ENCODE results near the gene VIPR2. TPM values are rescaled to one million over a fixed set of nuclear protein-coding genes. Genes with fewer than 3 reads are reported as not detected.

Gene VIPR2
- total and polyA plus RNA-seq, 7 experiments from 2014 or later: 0.27 to 1.3 (median 0.98) TPM; not detected in 4

DNA sequence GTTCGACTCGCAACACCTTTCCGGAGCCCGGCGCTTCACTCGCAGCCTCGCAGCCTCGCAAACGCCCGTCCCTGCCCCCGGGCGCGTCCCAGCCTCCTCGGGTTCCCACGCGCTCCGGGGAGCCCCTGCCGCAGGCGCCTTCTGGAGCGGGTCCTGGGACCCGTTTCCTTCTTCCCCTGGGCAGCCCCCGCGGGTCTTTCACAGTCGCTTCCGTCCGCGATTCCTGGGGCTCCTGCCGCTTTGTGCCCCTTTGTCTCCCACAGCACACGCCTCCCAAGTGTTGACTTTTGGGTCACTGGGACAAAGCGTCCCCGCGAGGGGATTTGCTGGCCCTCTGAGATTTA lies 147.6 kb downstream of the VIPR2 start:
- peaks cover 0 to 12% (median 8%) of the 10 kb centered on the region in 11 donors for H3K9me3 Mint-ChIP-seq
- DNase-seq (no peak), ATAC-seq (no peak)
- no peaks in the 10 kb centered on the region for H3K36me3 Mint-ChIP-seq
- CTCF ChIA-PET: interaction anchor here (0.6 kb wide), 1 partner anchor 302 kb away, joined by 4 read pairs; no protein-coding TSS in a partner anchor
- H3K4me3 Mint-ChIP-seq: peak overlapping the region in 2 of 10 donors; percentile 29 to 38
- no peaks in the 10 kb centered on the region for H3K36me3 ChIP-seq (ENCODE audit: control insufficient read depth in 2 of 3, insufficient read depth in 3 of 3, low read length in 3 of 3)
- H3K9me3 ChIP-seq (ENCODE audit: control insufficient read depth in 2 of 3, low read length in 3 of 3): no peaks in the 10 kb centered on the region
- no peaks in the 10 kb centered on the region for H3K27me3 ChIP-seq (ENCODE audit: control insufficient read depth in 2 of 2, insufficient read depth in 2 of 2, low read length in 2 of 2)
- no peaks in the 10 kb centered on the region for H3K4me1 ChIP-seq (ENCODE audit: control insufficient read depth in 2 of 2, insufficient read depth in 2 of 2, low read length in 2 of 2)
- H3K27ac ChIP-seq (ENCODE audit: low read depth, low read length): no peak overlapping the region
- POLR2A ChIA-PET: no interaction called here
- H3K27ac Mint-ChIP-seq: no peak overlapping the region
- H3K4me1 Mint-ChIP-seq: peaks cover 0 to 15% (median 10%) of the 10 kb centered on the region in 7 donors
- intact Hi-C loops (cut with micrococcal nuclease): no loop called here
- H3K27me3 Mint-ChIP-seq: peaks cover 20 to 46% (median 30%) of the 10 kb centered on the region in 5 donors
- no peak overlapping the region for H3K4me3 ChIP-seq (ENCODE audit: low read length)

DNA sequence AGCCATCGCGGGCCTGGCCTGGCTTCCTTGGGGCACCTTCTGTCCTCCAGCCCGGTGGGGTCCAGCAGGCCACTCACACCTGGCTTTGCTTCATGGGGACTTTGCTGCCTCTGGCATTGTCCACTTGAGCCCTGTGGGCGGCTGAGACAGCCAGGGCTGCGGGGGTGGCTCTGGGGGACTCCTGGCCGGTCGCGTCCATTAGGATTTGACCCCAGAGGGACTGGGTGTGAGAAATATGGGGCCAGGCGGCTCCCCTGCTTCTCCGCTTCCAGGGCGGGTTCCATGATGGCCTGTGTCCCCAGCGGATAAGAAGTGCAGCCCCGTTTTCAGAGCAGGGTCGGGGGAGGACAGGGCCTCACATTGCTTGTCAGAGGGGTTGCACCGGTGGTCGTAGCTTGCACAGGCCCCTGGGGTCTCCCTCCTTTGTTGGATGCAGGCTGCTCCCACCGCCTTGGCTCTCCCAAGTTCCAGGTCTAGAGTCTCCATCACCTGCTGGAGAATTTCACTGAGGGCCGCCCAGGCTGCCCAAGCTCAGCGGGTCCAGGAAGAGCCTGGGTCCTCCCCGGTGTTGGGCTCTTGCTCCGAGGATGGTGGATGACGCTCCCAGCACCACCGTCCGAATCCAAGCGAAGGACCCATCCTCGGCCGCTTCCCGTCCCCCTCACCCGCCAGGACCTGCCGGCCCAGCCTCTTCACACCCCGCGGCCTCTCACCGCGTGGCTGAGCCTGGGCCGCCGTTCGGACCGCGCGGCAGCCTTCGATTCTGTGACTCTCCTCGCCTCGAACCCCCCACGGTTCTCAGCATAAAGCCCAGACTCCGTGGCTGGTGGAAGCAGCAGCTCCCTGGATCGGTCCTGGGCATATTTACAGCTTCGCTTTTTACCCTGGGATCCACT lies 148.2 kb downstream of the VIPR2 start:
- intact Hi-C loops (cut with micrococcal nuclease): no loop called here
- Mint-ChIP-seq H3K36me3 (no peaks in the 10 kb centered on the region), H3K27me3 (peaks cover 25 to 49% (median 34%) of the 10 kb centered on the region in 5 donors), H3K4me1 (peaks cover 0 to 21% (median 16%) of the 10 kb centered on the region in 7 donors), H3K27ac (no peak overlapping the region), H3K4me3 (no peak overlapping the region), H3K9me3 (peaks cover 0 to 12% (median 8%) of the 10 kb centered on the region in 11 donors)
- Histone ChIP-seq H3K4me3 (ENCODE audit: low read length) (no peak overlapping the region), H3K9me3 (ENCODE audit: control insufficient read depth in 2 of 3, low read length in 3 of 3) (no peaks in the 10 kb centered on the region), H3K27me3 (ENCODE audit: control insufficient read depth in 2 of 2, insufficient read depth in 2 of 2, low read length in 2 of 2) (no peaks in the 10 kb centered on the region), H3K36me3 (ENCODE audit: control insufficient read depth in 2 of 3, insufficient read depth in 3 of 3, low read length in 3 of 3) (no peaks in the 10 kb centered on the region), H3K27ac (ENCODE audit: low read depth, low read length) (no peak overlapping the region), H3K4me1 (ENCODE audit: control insufficient read depth in 2 of 2, insufficient read depth in 2 of 2, low read length in 2 of 2) (no peaks in the 10 kb centered on the region)
- ChIA-PET POLR2A (no interaction called here), CTCF (no interaction called here)
- no peak for DNase-seq
- ATAC-seq: no peak

GRCh38 chr7:158995514-158995913 lies 149.2 kb downstream of the VIPR2 start:
- intact Hi-C loops (cut with micrococcal nuclease): no loop called here
- H3K27me3 Mint-ChIP-seq: peaks cover 32 to 51% (median 40%) of the 10 kb centered on the region in 5 donors
- CTCF ChIA-PET: no interaction called here
- ATAC-seq (no peak), DNase-seq (no peak)
- POLR2A ChIA-PET: no interaction called here
- H3K4me3 Mint-ChIP-seq: no peak overlapping the region
- H3K27ac Mint-ChIP-seq: peak overlapping the region in 1 of 9 donors; percentile 43
- Histone ChIP-seq H3K36me3 (ENCODE audit: control insufficient read depth in 2 of 3, insufficient read depth in 3 of 3, low read length in 3 of 3) (no peaks in the 10 kb centered on the region), H3K9me3 (ENCODE audit: control insufficient read depth in 2 of 3, low read length in 3 of 3) (no peaks in the 10 kb centered on the region), H3K27me3 (ENCODE audit: control insufficient read depth in 2 of 2, insufficient read depth in 2 of 2, low read length in 2 of 2) (no peaks in the 10 kb centered on the region), H3K4me3 (ENCODE audit: low read length) (no peak overlapping the region), H3K27ac (ENCODE audit: low read depth, low read length) (no peak overlapping the region), H3K4me1 (ENCODE audit: control insufficient read depth in 2 of 2, insufficient read depth in 2 of 2, low read length in 2 of 2) (no peaks in the 10 kb centered on the region)
- peaks cover 0 to 12% (median 8%) of the 10 kb centered on the region in 11 donors for H3K9me3 Mint-ChIP-seq
- peaks cover 0 to 25% (median 19%) of the 10 kb centered on the region in 7 donors for H3K4me1 Mint-ChIP-seq
- H3K36me3 Mint-ChIP-seq: no peaks in the 10 kb centered on the region

DNA sequence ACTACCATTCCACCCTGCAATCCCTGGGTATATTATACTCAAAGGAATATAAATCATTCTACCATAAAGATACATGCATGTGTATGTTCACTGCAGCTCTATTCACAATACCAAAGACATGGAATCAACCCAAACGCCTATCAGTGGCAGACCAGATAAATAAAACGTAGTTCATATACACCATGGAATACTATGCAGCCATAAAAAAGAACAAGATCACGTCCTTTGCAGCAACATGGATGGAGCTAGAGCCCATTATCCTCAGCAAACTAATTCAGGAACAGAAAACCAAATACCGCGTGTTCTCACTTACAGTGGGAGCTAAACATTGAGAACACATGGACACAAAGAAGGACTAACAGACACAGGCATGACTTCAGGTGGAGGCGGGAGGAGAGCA lies 150.0 kb downstream of the VIPR2 start:
- Mint-ChIP-seq H3K27me3 (peaks cover 37 to 47% (median 45%) of the 10 kb centered on the region in 5 donors), H3K9me3 (peaks cover 1 to 12% (median 8%) of the 10 kb centered on the region in 11 donors), H3K4me3 (no peak overlapping the region), H3K27ac (peak overlapping the region in 1 of 9 donors; percentile 2), H3K4me1 (peaks cover 0 to 29% (median 19%) of the 10 kb centered on the region in 7 donors), H3K36me3 (no peaks in the 10 kb centered on the region)
- H3K36me3 ChIP-seq (ENCODE audit: control insufficient read depth in 2 of 3, insufficient read depth in 3 of 3, low read length in 3 of 3): no peaks in the 10 kb centered on the region
- intact Hi-C loops (cut with micrococcal nuclease): no loop called here
- DNase-seq (no peak), ATAC-seq (no peak)
- POLR2A ChIA-PET: no interaction called here
- H3K27ac ChIP-seq (ENCODE audit: low read depth, low read length): no peak overlapping the region
- no peak overlapping the region for H3K4me3 ChIP-seq (ENCODE audit: low read length)
- CTCF ChIA-PET: no interaction called here
- no peaks in the 10 kb centered on the region for H3K27me3 ChIP-seq (ENCODE audit: control insufficient read depth in 2 of 2, insufficient read depth in 2 of 2, low read length in 2 of 2)
- no peaks in the 10 kb centered on the region for H3K9me3 ChIP-seq (ENCODE audit: control insufficient read depth in 2 of 3, low read length in 3 of 3)
- no peaks in the 10 kb centered on the region for H3K4me1 ChIP-seq (ENCODE audit: control insufficient read depth in 2 of 2, insufficient read depth in 2 of 2, low read length in 2 of 2)

GRCh38 chr7:158993591-158993990 lies 151.1 kb downstream of the VIPR2 start:
- no peaks in the 10 kb centered on the region for H3K27me3 ChIP-seq (ENCODE audit: control insufficient read depth in 2 of 2, insufficient read depth in 2 of 2, low read length in 2 of 2)
- Mint-ChIP-seq H3K27me3 (peaks cover 33 to 42% (median 40%) of the 10 kb centered on the region in 5 donors), H3K27ac (no peak overlapping the region), H3K36me3 (no peaks in the 10 kb centered on the region), H3K4me1 (peaks cover 0 to 29% (median 19%) of the 10 kb centered on the region in 7 donors), H3K4me3 (peak overlapping the region in 2 of 10 donors; percentile 65 to 68), H3K9me3 (peaks cover 1 to 12% (median 8%) of the 10 kb centered on the region in 11 donors)
- no peak overlapping the region for H3K4me3 ChIP-seq (ENCODE audit: low read length)
- ChIA-PET POLR2A (no interaction called here), CTCF (no interaction called here)
- H3K4me1 ChIP-seq (ENCODE audit: control insufficient read depth in 2 of 2, insufficient read depth in 2 of 2, low read length in 2 of 2): no peaks in the 10 kb centered on the region
- no peaks in the 10 kb centered on the region for H3K9me3 ChIP-seq (ENCODE audit: control insufficient read depth in 2 of 3, low read length in 3 of 3)
- intact Hi-C loops (cut with micrococcal nuclease): no loop called here
- no peak overlapping the region for H3K27ac ChIP-seq (ENCODE audit: low read depth, low read length)
- H3K36me3 ChIP-seq (ENCODE audit: control insufficient read depth in 2 of 3, insufficient read depth in 3 of 3, low read length in 3 of 3): no peaks in the 10 kb centered on the region
- ATAC-seq (no peak), DNase-seq (no peak)

GRCh38 chr7:158992759-158993158 lies 151.9 kb downstream of the VIPR2 start:
- H3K27ac Mint-ChIP-seq: peak overlapping the region in 6 of 9 donors; percentile 7 to 78 (median 66)

More at GRCh38 chr7:158992759-158993158, 151.9 kb downstream of the VIPR2 start:
- no peak for DNase-seq
- peaks cover 33 to 42% (median 40%) of the 10 kb centered on the region in 5 donors for H3K27me3 Mint-ChIP-seq
- Histone ChIP-seq H3K4me3 (ENCODE audit: low read length) (no peak overlapping the region), H3K4me1 (ENCODE audit: control insufficient read depth in 2 of 2, insufficient read depth in 2 of 2, low read length in 2 of 2) (no peaks in the 10 kb centered on the region), H3K36me3 (ENCODE audit: control insufficient read depth in 2 of 3, insufficient read depth in 3 of 3, low read length in 3 of 3) (no peaks in the 10 kb centered on the region), H3K27ac (ENCODE audit: low read depth, low read length) (no peak overlapping the region), H3K9me3 (ENCODE audit: control insufficient read depth in 2 of 3, low read length in 3 of 3) (no peaks in the 10 kb centered on the region), H3K27me3 (ENCODE audit: control insufficient read depth in 2 of 2, insufficient read depth in 2 of 2, low read length in 2 of 2) (no peaks in the 10 kb centered on the region)
- peak overlapping the region in 9 of 10 donors; percentile 20 to 69 (median 65) for H3K4me3 Mint-ChIP-seq
- peaks cover 1 to 12% (median 8%) of the 10 kb centered on the region in 11 donors for H3K9me3 Mint-ChIP-seq
- intact Hi-C loops (cut with micrococcal nuclease): no loop called here
- no peak for ATAC-seq
- peaks cover 0 to 29% (median 19%) of the 10 kb centered on the region in 7 donors for H3K4me1 Mint-ChIP-seq
- POLR2A ChIA-PET: interaction anchor here (0.6 to 1.0 kb wide), 3 partner anchors 20 to 318 kb away, joined by 3 to 6 read pairs (median 4); no protein-coding TSS in a partner anchor
- CTCF ChIA-PET: interaction anchor here (0.7 to 2.1 kb wide), 2 partner anchors 16 to 696 kb away, joined by 8 to 12 read pairs; no protein-coding TSS in a partner anchor
- no peaks in the 10 kb centered on the region for H3K36me3 Mint-ChIP-seq
